Measurements from ENCODE around the gene LMF1. TPM values are rescaled to one million over a fixed set of nuclear protein-coding genes. Genes with fewer than 3 reads are reported as not detected.

Gene LMF1
- total RNA-seq, 1 donor, result 35.8 TPM

DNA sequence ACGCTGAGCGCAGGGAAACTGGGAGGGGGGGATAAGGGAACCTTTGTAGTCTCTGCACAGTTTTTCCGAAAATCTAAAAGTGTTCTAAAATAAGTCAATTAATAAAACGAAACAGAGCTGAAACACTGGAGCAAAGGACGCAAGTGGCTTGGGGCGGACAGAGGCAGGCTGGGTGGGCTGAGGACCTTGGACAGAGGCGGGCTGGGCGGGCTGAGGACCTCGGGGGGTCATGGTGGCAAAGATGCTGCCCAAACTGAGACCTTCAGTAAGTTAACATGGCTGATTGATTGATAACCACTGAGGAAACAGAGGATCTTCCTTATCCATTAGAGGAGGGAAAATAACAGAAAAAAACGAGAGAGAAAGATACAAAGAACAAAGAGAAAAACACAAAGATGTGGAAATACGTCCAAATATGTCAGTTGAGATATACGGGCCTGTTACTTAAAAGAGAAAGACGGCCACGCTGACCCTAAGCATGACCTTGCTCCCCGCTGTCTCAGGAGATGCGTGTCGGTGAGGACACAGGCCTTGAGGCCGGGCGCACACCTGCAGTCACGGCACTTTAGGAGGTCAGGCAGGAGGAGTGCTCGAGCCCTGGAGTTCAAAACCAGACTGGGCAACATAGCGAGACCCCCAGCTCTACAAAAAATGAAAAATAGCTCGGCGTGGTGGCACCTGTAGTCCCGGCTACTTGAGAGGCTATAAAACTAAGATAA lies 94.1 kb downstream of the LMF1 start:
- Histone ChIP-seq H3K27me3 (ENCODE audit: insufficient read depth, low read length) (no peaks in the 10 kb centered on the region), H4K20me1 (ENCODE audit: insufficient read depth, low read length) (peaks cover 2% of the 10 kb centered on the region), H3K79me2 (ENCODE audit: insufficient read depth, low read length) (no peaks in the 10 kb centered on the region), H3K4me1 (ENCODE audit: insufficient read depth, low read length) (no peaks in the 10 kb centered on the region), H3K4me3 (ENCODE audit: insufficient read depth, low read length) (no peak overlapping the region), H3K4me2 (ENCODE audit: insufficient read depth, low read length) (no peak overlapping the region), H3K27ac (ENCODE audit: low read depth, low read length) (no peak overlapping the region), H3K9me3 (ENCODE audit: low read depth, low read length) (no peaks in the 10 kb centered on the region), H3K36me3 (ENCODE audit: insufficient read depth, low read length) (no peaks in the 10 kb centered on the region), H2AFZ (ENCODE audit: low read length) (no peak overlapping the region)
- no peak for DNase-seq (ENCODE audit: insufficient read length, low spot score, missing footprints)
- TF ChIP-seq, protein P1, sequence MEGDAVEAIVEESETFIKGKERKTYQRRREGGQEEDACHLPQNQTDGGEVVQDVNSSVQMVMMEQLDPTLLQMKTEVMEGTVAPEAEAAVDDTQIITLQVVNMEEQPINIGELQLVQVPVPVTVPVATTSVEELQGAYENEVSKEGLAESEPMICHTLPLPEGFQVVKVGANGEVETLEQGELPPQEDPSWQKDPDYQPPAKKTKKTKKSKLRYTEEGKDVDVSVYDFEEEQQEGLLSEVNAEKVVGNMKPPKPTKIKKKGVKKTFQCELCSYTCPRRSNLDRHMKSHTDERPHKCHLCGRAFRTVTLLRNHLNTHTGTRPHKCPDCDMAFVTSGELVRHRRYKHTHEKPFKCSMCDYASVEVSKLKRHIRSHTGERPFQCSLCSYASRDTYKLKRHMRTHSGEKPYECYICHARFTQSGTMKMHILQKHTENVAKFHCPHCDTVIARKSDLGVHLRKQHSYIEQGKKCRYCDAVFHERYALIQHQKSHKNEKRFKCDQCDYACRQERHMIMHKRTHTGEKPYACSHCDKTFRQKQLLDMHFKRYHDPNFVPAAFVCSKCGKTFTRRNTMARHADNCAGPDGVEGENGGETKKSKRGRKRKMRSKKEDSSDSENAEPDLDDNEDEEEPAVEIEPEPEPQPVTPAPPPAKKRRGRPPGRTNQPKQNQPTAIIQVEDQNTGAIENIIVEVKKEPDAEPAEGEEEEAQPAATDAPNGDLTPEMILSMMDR (IDR thresholded peaks at IDR 0.05; ENCODE audit: extremely low read depth, low read depth, low read length), result no peak

GRCh38 chr16:876041-876335 lies 94.8 kb downstream of the LMF1 start:
- Histone ChIP-seq H3K4me3 (ENCODE audit: insufficient read depth, low read length) (no peak overlapping the region), H2AFZ (ENCODE audit: low read length) (no peak overlapping the region), H3K9me3 (ENCODE audit: low read depth, low read length) (no peaks in the 10 kb centered on the region), H3K4me2 (ENCODE audit: insufficient read depth, low read length) (no peak overlapping the region), H3K79me2 (ENCODE audit: insufficient read depth, low read length) (no peaks in the 10 kb centered on the region), H3K27ac (ENCODE audit: low read depth, low read length) (no peak overlapping the region), H3K36me3 (ENCODE audit: insufficient read depth, low read length) (no peaks in the 10 kb centered on the region), H3K27me3 (ENCODE audit: insufficient read depth, low read length) (no peaks in the 10 kb centered on the region), H3K4me1 (ENCODE audit: insufficient read depth, low read length) (no peaks in the 10 kb centered on the region), H4K20me1 (ENCODE audit: insufficient read depth, low read length) (peaks cover 2% of the 10 kb centered on the region)
- TF ChIP-seq, protein P1 (IDR thresholded peaks at IDR 0.05; ENCODE audit: extremely low read depth, low read depth, low read length), result no peak
- DNase-seq (ENCODE audit: insufficient read length, low spot score, missing footprints), result no peak

- H4K20me1 ChIP-seq (ENCODE audit: insufficient read depth, low read length), result peaks cover 2% of the 10 kb centered on the region
- H3K27ac ChIP-seq (ENCODE audit: low read depth, low read length), result no peak overlapping the region
- H3K9me3 ChIP-seq (ENCODE audit: low read depth, low read length), result no peaks in the 10 kb centered on the region
- no peak overlapping the region for H3K4me3 ChIP-seq (ENCODE audit: insufficient read depth, low read length)
- no peaks in the 10 kb centered on the region for H3K4me1 ChIP-seq (ENCODE audit: insufficient read depth, low read length)
- no peak overlapping the region for H3K4me2 ChIP-seq (ENCODE audit: insufficient read depth, low read length)
- no peak overlapping the region for H2AFZ ChIP-seq (ENCODE audit: low read length)
- H3K36me3 ChIP-seq (ENCODE audit: insufficient read depth, low read length), result no peaks in the 10 kb centered on the region
- TF ChIP-seq, protein P1 (IDR thresholded peaks at IDR 0.05; ENCODE audit: extremely low read depth, low read depth, low read length), result no peak
- no peaks in the 10 kb centered on the region for H3K79me2 ChIP-seq (ENCODE audit: insufficient read depth, low read length)
- no peaks in the 10 kb centered on the region for H3K27me3 ChIP-seq (ENCODE audit: insufficient read depth, low read length)
- DNase-seq (ENCODE audit: insufficient read length, low spot score, missing footprints), result no peak
Measured at GRCh38 chr16:875182-876040, 95.4 kb downstream of the LMF1 start.

Data from osteoblast (primary cell).